Gastrocnemius medialis (tissue), 4 donors: ENCODE measurements around the gene ZBTB17.

Experiments used
- POLR2A ChIP-seq, 2 donors: fragments of 450-650 bp; IDR thresholded peaks; one replicate each; pipeline ENCODE4 v1.6.1; 2017; ENCODE audit warnings: antibody characterized with exemption in 2 of 2, mild to moderate bottlenecking in 2 of 2, moderate library complexity in 2 of 2
- TF ChIP-seq, protein P1 (sequence below), 5 experiments: fragments of 450-650 bp in 3 of 5; fragments of 200-600 bp in 2 of 5; sonication (generic) in 2 of 5; IDR thresholded peaks in 4 of 5; conservative IDR thresholded peaks in 1 of 5; 1 replicate in 4 of 5; 2 replicates in 1 of 5; pipeline ENCODE4 v1.5.1; 2016 to 2019; ENCODE audit warnings: antibody characterized with exemption in 5 of 5, mild to moderate bottlenecking in 3 of 5, moderate library complexity in 3 of 5

DNA sequence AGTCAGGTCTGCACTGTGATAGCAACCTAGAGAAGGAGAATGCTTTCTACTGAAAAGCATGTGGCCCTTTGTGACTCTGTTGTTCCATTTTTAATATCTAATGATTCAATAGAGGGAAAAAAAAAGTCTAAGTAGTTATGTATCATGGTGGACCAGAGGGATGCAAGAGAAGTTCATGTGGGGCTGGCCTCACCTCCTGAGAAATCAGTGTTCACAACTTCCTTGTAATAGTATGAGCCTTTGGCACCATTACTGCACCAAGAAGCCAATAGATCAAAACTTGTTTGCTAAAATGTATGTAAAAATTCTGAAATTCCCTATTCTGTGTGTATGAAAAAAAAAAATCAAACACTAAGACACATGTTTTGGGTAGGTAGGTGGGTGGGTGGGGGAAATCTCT, 5.0 kb downstream of the ZBTB17 start:
- TF ChIP-seq, protein P1, sequence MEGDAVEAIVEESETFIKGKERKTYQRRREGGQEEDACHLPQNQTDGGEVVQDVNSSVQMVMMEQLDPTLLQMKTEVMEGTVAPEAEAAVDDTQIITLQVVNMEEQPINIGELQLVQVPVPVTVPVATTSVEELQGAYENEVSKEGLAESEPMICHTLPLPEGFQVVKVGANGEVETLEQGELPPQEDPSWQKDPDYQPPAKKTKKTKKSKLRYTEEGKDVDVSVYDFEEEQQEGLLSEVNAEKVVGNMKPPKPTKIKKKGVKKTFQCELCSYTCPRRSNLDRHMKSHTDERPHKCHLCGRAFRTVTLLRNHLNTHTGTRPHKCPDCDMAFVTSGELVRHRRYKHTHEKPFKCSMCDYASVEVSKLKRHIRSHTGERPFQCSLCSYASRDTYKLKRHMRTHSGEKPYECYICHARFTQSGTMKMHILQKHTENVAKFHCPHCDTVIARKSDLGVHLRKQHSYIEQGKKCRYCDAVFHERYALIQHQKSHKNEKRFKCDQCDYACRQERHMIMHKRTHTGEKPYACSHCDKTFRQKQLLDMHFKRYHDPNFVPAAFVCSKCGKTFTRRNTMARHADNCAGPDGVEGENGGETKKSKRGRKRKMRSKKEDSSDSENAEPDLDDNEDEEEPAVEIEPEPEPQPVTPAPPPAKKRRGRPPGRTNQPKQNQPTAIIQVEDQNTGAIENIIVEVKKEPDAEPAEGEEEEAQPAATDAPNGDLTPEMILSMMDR (IDR thresholded peaks at IDR 0.05 in 4 of 5, conservative IDR thresholded peaks at IDR 0.05 in 1 of 5), result no peak
- no peak for TF ChIP-seq POLR2A (IDR thresholded peaks at IDR 0.05)
